CD4-positive, alpha-beta T cell treated with Interleukin-15 for 1 hour (primary cell): ENCODE data around the gene HSD17B12.
A peak's percentile ranks its signal among the peaks of the same experiment; 100 is the strongest.

Source experiments
- DNase-seq: peaks from one replicate; pipeline ENCODE4 v3.0.0-alpha.2; 2020

HSD17B12 gene

GRCh38 chr11:43812471-43812870 is 131.9 kb downstream of the HSD17B12 start:
- DNase-seq = no peak

GRCh38 chr11:43818220-43818619 is 137.7 kb downstream of the HSD17B12 start:
- DNase-seq = no peak

- no peak for DNase-seq
These were observed 139.4 kb downstream of the HSD17B12 start for GRCh38 chr11:43819926-43820325.

- DNase-seq = no peak
These were observed 142.8 kb downstream of the HSD17B12 start for GRCh38 chr11:43823316-43823715.

DNA sequence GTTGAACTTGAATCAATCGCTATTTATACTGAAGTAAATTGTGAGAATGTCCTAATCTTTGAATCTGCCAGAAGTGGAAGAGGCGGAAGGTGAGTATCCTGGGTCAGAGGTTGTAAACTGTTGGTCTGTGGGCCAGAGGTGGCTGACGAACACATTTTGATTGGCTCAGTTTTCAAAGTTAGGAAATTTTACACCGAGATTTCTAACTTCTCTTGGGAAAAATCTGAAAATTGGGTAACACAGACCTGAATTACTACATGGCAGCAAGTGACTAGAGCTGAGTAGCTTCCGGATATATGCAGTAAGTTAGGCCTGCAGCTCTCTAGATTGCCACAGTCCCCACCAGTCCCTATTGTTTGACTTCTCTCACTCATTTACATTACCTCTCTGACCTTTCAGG is 143.3 kb downstream of the HSD17B12 start:
- no peak for DNase-seq

GRCh38 chr11:43825217-43825816 is 144.8 kb downstream of the HSD17B12 start:
- no peak for DNase-seq

DNA sequence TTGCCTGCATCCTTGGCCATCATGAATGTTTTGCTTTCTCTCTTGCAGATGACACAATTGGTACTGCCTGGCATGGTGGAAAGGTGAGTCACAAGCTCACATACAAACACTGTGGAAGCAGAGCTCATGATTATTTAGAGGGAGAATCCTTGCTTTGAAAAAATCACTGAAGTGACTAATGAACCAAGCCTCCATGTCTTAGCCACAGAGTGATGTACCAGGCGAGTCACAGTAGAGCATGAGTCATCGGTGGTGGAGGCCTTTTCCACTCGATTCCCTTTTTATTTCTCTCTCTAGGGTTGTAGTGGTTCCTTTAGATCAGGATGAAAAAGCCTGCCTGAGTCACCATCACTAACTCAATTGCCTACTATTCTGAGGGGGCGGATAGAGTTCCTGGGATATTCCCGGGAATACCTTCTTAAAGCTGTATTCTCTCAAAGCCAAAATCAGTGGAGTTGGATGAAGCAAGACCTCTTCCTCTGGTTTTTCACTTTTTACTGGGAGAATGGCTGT is 150.4 kb downstream of the HSD17B12 start:
- DNase-seq = no peak

DNA sequence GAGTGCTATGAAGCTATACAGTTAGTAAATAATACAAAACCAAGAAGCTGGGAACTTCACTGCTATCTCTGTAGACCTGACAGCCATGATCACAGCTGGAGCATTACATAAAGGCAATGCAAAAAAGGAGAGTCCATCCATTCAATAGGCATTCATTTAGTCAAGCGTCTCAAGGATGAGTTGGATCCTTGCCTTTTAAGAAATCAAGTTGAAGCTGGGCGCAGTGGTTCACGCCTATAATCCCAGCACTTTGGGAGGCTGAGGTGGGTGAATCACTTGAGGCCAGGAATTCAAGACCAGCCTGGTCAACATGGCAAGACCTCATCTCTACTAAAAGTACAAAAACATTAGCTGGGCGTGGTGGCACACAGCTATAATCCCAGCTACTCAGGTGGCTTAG is 152.0 kb downstream of the HSD17B12 start:
- no peak for DNase-seq

DNA sequence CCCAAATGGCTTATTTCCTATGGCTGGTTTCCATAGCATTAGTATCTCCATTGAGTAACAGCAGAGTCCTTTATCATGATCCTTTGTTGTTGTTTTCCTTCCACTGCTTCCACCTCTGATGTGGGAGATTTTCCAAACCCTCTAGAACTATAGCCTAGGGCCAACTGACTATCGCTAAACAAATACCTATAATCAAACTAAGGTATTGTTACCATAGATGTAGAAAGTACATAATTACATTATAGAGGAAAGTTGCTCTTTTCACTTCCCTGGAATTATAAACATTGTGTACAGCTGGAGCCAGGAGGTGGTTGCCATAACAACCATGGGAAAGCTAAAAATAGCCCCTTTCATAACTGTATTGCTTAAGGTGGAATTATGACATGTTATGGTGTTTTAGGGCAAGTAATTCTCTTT is 153.1 kb downstream of the HSD17B12 start:
- DNase-seq = no peak

DNA sequence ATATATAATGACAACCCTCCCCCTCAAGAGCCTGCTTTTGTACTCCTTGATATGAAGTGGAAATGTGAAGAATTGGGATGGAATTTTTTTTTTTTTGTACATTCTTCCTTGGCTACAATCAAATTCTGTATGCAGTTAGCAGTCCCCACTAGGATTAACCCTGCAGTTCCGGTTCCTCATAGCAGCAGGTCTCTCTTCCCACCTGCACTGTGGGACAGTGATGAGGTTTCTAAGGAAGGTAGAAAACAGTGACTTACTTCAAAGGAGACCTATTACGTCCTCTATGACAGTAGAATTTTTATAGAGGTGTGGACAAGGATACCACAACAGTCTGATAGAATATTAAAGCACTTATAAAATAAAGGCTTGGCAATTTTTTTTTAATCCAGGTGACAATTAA is 153.7 kb downstream of the HSD17B12 start:
- no peak for DNase-seq

- DNase-seq = no peak
These were observed 154.6 kb downstream of the HSD17B12 start for GRCh38 chr11:43835104-43835503.

DNA sequence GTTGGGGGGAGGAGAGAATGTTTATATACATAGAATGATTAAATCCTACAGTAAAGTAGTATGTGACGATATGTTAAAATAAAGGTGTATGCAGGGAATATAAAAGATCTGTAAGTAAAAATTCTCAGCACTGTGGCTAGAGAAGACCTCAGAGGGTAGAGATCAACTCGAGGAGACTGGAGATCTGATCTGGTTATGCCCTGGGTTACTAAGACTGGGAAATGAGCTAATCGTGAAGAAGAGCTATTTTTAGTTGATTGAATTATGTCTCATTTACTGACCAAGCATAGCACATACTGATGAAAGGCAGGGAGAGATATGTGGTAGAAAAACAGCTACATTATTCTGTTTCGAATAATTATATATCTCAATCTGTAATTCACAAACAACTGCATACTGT is 157.3 kb downstream of the HSD17B12 start:
- no peak for DNase-seq

GRCh38 chr11:43842021-43842420 is 161.5 kb downstream of the HSD17B12 start:
- DNase-seq = no peak

DNA sequence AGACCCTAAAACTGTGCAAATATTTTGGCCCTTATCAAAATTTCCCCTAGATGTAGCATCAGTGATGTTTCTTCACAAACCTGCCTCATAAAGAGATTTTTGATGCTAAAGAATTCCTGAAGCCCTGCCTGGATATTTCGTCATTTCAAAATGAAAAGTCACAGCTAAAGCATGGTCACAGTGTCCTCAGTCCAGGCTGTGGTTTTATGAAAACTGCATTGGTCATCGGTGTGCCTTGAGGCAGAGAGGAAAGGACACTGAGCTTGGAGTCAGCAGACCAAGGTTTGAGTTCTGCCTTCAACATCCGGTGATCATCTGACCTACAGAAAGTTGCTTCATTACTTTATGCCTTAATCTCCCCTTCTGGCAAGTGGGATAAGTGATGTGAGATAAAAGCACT is 165.3 kb downstream of the HSD17B12 start:
- DNase-seq = no peak

DNA sequence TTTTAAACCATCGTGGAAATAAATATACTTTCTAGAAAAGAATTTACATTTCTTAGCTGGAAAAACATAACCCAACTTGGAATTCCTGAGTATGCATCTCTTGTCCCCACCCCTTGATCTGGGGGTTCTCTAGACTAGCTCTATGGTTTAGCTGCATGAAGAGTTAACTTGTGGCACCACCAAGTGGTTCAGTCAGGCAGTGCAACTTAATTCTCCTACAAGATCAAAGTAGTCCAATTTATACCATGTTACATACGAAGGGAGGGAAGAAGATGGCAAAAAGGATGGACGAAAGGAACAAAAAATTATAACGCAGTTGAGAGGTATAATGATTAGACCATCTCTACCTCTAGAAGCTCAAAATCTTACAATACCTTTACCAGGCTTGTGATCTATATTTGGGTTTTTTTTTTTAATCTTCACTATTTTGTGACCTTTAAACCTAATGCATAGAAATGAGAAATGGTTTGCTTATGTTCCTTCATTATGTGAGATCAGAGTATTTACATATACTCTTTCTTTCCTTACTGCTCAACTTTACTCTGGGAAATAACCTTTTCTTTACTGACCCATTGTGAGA is 171.6 kb downstream of the HSD17B12 start:
- DNase-seq = peak; percentile 32

DNA sequence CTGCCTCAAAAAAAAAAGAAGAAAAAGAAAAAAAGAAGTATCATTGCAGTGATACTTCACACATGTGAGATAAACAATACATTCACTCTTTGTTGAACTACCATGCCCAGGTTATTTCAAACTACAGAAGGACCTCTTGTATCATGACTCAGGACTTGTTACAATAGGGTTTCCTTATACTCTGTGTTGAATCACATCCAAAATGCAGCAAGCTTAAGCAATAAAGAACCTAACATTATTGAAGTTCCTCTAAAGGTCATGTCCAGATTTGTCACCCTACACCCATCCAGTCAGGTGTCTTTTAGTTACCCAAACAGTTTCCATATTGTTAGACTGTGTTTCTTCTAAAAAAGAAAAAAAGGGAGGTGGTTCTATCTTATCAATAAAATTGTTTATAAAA is 173.2 kb downstream of the HSD17B12 start:
- no peak for DNase-seq

GRCh38 chr11:43856993-43857392 is 176.5 kb downstream of the HSD17B12 start:
- no peak for DNase-seq

- no peak for DNase-seq
These were observed 180.6 kb downstream of the HSD17B12 start for GRCh38 chr11:43861141-43861540.

DNA sequence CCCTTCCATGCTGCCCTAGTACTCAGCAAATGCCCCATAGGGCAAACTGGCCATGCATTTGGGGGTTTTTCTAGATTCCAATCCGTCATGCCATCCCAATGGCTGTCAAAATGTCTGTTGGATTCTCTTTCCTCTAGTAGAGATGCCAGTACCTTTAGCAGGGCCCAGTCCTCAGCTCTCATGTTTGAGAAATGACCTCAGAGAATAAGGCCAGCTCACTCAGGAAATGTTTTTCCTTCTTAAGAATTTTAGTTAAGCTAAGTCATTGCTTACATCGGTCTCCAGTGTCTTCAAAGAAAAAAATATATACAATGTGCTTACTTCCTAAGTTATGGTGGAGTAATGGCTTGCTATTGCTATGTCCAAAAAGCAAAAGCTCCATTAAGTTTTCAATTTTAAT is 186.0 kb downstream of the HSD17B12 start:
- DNase-seq = no peak

- DNase-seq = no peak
These were observed 186.4 kb downstream of the HSD17B12 start for GRCh38 chr11:43866969-43867368.

DNA sequence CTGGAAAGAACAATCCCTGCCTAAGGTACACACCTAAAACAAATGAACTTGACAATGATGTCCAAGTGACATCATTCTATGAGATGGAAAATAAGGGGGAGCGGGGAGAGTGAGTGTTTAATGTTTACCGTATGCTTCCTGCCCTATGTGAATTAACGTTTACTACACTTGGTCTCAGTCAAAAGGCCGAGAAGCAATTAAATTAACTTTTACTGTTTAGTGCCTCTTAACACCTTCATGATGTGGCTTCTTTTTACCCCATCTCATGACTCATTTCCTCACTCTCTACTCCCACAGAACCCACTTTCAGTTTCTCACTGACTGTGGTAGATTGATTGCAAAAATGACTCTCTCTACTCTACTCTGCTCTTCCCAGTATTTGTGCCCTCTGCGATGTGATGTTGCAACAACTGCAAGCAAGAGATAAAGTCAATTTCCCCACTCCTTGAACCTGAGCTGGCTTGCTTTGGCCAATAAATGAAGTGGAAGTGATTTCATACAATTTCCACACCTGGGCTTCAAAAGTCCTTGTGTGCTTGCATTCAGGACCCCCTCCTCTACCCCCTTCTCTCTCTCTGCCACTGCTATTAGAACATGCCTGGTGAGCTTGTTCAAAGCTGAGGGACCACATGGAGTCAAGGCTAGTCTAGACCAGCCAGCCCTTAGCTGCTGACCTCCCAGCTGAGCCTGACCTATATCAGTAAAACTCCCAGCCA is 188.5 kb downstream of the HSD17B12 start:
- peak; percentile 29 for DNase-seq

DNA sequence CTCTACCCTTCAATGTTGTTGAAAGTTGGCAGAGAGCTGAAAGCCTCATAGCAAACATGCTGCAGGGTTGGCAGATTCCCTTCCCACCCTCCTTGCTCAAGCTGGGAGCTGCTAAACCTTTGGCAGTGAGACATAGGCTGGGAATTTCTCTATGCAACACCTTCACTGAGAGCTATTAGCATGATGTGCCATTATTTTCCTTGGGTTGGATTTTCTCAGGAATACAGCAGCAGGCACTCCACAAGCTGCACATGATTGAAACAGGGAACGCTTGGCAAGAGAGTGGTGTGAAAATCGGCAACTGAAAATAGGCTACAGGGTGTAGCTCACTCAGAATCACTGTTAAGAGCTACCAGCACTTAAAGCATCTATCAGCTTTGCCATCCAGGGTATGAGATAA is 190.5 kb downstream of the HSD17B12 start:
- DNase-seq = no peak

- DNase-seq = no peak
These were observed 192.5 kb downstream of the HSD17B12 start for GRCh38 chr11:43872995-43873394.

GRCh38 chr11:43874078-43874477 is 193.5 kb downstream of the HSD17B12 start:
- DNase-seq = no peak
